Measurements from ENCODE around the gene ALAD. TPM values are rescaled to one million over a fixed set of nuclear protein-coding genes. Genes with fewer than 3 reads are reported as not detected.

The ALAD gene
- total RNA-seq, 1 experiment from 2014 or later: 7.8 TPM

DNA sequence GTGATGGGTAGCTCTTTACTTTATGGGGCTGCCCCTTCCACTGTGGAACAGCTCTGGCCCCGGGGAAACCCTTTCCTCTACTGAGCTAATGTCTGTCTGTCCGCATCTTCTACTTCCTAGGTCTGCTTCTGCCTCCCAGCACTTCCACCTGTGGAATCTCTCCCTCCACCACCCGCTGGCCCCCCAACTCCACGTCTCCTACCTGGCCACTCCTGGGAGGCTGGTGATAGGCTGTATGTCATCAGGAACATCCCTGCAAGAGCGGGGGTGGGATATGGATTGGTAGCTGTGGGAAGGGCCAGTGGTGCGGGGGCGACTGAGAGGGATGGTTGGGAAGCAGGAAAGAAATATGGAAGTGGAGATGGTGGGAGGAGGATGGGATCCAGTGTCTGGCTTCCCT is 9.2 kb downstream of the ALAD start:
- H3K36me3 Mint-ChIP-seq (ENCODE audit: insufficient read depth, unreplicated experiment): no peaks in the 10 kb centered on the region
- no TSS peak for BruUV-seq (replicated peaks)
- H3K9me3 Mint-ChIP-seq (ENCODE audit: unreplicated experiment): no peaks in the 10 kb centered on the region
- no peaks in the 10 kb centered on the region for H3K4me1 Mint-ChIP-seq (ENCODE audit: insufficient read depth, unreplicated experiment)
- ChIA-PET POLR2A (no interaction called here), CTCF (interaction anchor here (1.1 to 1.7 kb wide), 2 partner anchors 9 to 15 kb away, joined by 4 to 7 read pairs; partner anchors contain the start of gene ALAD)
- no peak overlapping the region for H3K27ac Mint-ChIP-seq (ENCODE audit: low read depth, unreplicated experiment)
- intact Hi-C loops (cut with micrococcal nuclease): no loop called here
- DNase-seq (ENCODE audit: unreplicated experiment): no peak
- TF ChIP-seq, protein P1, sequence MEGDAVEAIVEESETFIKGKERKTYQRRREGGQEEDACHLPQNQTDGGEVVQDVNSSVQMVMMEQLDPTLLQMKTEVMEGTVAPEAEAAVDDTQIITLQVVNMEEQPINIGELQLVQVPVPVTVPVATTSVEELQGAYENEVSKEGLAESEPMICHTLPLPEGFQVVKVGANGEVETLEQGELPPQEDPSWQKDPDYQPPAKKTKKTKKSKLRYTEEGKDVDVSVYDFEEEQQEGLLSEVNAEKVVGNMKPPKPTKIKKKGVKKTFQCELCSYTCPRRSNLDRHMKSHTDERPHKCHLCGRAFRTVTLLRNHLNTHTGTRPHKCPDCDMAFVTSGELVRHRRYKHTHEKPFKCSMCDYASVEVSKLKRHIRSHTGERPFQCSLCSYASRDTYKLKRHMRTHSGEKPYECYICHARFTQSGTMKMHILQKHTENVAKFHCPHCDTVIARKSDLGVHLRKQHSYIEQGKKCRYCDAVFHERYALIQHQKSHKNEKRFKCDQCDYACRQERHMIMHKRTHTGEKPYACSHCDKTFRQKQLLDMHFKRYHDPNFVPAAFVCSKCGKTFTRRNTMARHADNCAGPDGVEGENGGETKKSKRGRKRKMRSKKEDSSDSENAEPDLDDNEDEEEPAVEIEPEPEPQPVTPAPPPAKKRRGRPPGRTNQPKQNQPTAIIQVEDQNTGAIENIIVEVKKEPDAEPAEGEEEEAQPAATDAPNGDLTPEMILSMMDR (IDR thresholded peaks at IDR 0.05; ENCODE audit: unreplicated experiment): no peak
- H3K27me3 Mint-ChIP-seq (ENCODE audit: insufficient read depth, unreplicated experiment): no peaks in the 10 kb centered on the region
- H3K4me3 Mint-ChIP-seq (ENCODE audit: unreplicated experiment): no peak overlapping the region

DNA sequence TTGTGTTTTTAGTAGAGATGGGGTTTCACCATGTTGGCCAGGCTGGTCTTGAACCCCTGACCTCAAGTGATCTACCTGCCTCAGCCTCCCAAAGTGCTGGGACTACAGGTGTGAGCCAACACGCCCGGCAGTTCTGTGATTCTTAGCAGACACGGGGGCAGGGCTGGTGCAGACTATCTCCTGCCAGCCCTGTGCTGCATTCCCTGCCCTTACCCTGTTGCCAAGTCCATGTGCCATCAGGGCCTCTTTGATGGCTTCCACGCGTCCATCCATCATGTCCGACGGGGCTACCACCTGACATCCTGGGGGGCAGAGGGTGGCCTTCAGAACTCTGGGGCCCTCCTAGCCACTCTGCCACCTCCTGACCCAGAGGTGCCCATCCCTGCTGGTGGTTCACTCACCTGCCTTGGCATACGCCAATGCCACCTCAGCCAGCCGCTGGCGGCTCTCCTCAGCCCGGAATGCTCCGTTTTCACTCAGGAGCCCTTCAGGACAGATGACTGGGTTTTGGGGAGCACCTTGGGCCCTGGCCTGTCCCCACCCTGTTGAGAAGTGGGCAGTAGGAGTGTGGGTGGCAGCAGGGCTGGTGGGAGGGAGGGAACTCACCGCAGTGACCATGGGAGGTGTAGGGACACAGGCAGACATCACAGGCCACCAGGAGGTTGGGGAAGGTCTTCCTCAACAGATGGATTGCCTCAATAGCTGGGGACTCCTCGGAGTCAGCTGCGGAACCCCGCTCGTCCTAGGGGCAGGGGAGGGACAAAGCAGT is 10.7 kb downstream of the ALAD start:
- Mint-ChIP-seq H3K9me3 (ENCODE audit: unreplicated experiment) (no peaks in the 10 kb centered on the region), H3K4me1 (ENCODE audit: insufficient read depth, unreplicated experiment) (no peaks in the 10 kb centered on the region), H3K4me3 (ENCODE audit: unreplicated experiment) (no peak overlapping the region), H3K27me3 (ENCODE audit: insufficient read depth, unreplicated experiment) (no peaks in the 10 kb centered on the region), H3K36me3 (ENCODE audit: insufficient read depth, unreplicated experiment) (no peaks in the 10 kb centered on the region), H3K27ac (ENCODE audit: low read depth, unreplicated experiment) (no peak overlapping the region)
- ChIA-PET POLR2A (no interaction called here), CTCF (interaction anchor here (0.6 to 1.7 kb wide), 5 partner anchors 11 to 701 kb away, joined by 3 to 7 read pairs (median 3); partner anchors contain the start of genes ALAD and CDC26)
- BruUV-seq (replicated peaks): no TSS peak
- TF ChIP-seq, protein P1 (IDR thresholded peaks at IDR 0.05; ENCODE audit: unreplicated experiment): no peak
- no peak for DNase-seq (ENCODE audit: unreplicated experiment)
- intact Hi-C loops (cut with micrococcal nuclease): no loop called here

GRCh38 chr9:113389451-113389850 is 11.6 kb downstream of the ALAD start:
- intact Hi-C loops (cut with micrococcal nuclease): no loop called here
- H3K4me1 Mint-ChIP-seq (ENCODE audit: insufficient read depth, unreplicated experiment): no peaks in the 10 kb centered on the region
- no peaks in the 10 kb centered on the region for H3K27me3 Mint-ChIP-seq (ENCODE audit: insufficient read depth, unreplicated experiment)
- H3K36me3 Mint-ChIP-seq (ENCODE audit: insufficient read depth, unreplicated experiment): no peaks in the 10 kb centered on the region
- no peak overlapping the region for H3K4me3 Mint-ChIP-seq (ENCODE audit: unreplicated experiment)
- ChIA-PET CTCF (interaction anchor here (0.6 to 0.9 kb wide), 5 partner anchors 12 to 702 kb away, joined by 3 to 4 read pairs (median 3); partner anchors contain the start of gene CDC26), POLR2A (no interaction called here)
- no peak overlapping the region for H3K27ac Mint-ChIP-seq (ENCODE audit: low read depth, unreplicated experiment)
- TF ChIP-seq, protein P1 (IDR thresholded peaks at IDR 0.05; ENCODE audit: unreplicated experiment): no peak
- no peak for DNase-seq (ENCODE audit: unreplicated experiment)
- BruUV-seq (replicated peaks): no TSS peak
- no peaks in the 10 kb centered on the region for H3K9me3 Mint-ChIP-seq (ENCODE audit: unreplicated experiment)

DNA sequence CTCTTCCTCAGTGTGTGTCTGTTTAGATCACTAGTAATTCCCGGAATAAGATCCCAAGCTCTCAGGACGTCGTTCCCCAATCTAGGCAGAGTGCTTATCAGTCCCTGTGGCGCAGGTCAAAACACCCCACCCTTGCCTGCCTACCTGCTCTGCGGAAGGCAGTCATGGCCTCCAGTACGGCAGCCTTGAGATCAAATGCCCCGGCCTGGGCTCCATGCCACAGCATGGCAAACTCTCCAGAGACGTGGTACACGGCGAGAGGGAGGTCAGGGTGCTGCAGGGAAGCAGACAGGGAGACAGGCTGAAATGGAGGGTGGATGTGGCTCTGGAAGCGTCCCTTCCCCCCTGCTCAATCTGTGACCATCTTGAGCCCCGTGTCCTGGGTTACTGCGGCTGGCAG is 12.3 kb downstream of the ALAD start:
- CTCF ChIA-PET: interaction anchor here (0.6 to 1.0 kb wide), 2 partner anchors 12 to 423 kb away, joined by 4 read pairs; partner anchors contain the start of gene ALAD

More for the DNA sequence above, 12.3 kb downstream of the ALAD start:
- DNase-seq (ENCODE audit: unreplicated experiment): no peak
- Mint-ChIP-seq H3K4me1 (ENCODE audit: insufficient read depth, unreplicated experiment) (no peaks in the 10 kb centered on the region), H3K4me3 (ENCODE audit: unreplicated experiment) (no peak overlapping the region), H3K9me3 (ENCODE audit: unreplicated experiment) (no peaks in the 10 kb centered on the region), H3K27ac (ENCODE audit: low read depth, unreplicated experiment) (no peak overlapping the region), H3K36me3 (ENCODE audit: insufficient read depth, unreplicated experiment) (no peaks in the 10 kb centered on the region), H3K27me3 (ENCODE audit: insufficient read depth, unreplicated experiment) (no peaks in the 10 kb centered on the region)
- POLR2A ChIA-PET: no interaction called here
- no TSS peak for BruUV-seq (replicated peaks)
- intact Hi-C loops (cut with micrococcal nuclease): no loop called here
- TF ChIP-seq, protein P1 (IDR thresholded peaks at IDR 0.05; ENCODE audit: unreplicated experiment): no peak

Measured in MCF 10A (cell line).